CD4-positive, alpha-beta T cell treated with Interleukin-4 for 4 hours (primary cell): ENCODE data around the gene TMEM108.

ENCODE experiments used
- DNase-seq: peaks from one replicate; pipeline ENCODE4 v3.0.0-alpha.2; 2020

Gene TMEM108

DNA sequence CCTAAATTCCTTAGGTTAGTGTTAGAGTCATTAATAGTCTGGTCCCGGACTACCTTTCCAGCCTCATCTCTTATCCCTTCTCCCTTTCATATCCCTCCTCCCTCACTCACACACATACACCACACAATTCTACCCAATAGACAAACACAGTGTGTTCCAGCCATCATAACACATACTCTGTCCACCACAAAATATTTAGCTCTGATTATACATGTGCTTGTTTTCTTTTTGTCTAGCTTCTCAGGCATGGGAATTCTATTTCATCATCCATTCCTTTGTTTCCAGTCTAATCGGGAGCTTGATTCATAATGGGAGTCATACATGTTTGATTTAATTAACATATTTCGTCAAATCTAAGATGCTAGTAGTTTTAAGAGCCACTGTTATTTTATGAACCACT lies 199.8 kb downstream of the TMEM108 start:
- no peak for DNase-seq

- DNase-seq, result no peak
These were observed 207.9 kb downstream of the TMEM108 start for GRCh38 chr3:133246119-133246518.

GRCh38 chr3:133246773-133247172 lies 208.6 kb downstream of the TMEM108 start:
- no peak for DNase-seq

GRCh38 chr3:133248389-133248788 lies 210.2 kb downstream of the TMEM108 start:
- DNase-seq, result no peak

GRCh38 chr3:133249490-133249889 lies 211.3 kb downstream of the TMEM108 start:
- no peak for DNase-seq

GRCh38 chr3:133254151-133254550 lies 216.0 kb downstream of the TMEM108 start:
- DNase-seq, result no peak

DNA sequence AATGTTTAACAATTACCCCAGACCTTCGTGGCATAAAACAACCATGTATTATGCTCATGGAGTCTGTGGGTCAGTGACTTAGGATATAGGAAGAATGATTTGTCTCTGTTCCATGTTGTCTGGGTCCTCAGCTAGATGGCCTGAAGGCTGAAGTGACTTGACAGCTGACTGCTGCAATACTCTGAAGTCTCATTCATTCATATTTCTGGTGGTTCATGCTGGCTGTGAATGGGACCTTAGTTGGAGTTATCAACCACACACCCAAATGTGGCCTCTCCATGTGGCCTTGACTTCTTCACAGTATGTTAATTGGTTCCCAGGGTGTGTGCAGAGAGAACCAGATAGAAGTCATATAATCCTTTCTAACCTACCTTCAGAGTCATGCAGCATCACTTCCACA lies 216.5 kb downstream of the TMEM108 start:
- no peak for DNase-seq

DNA sequence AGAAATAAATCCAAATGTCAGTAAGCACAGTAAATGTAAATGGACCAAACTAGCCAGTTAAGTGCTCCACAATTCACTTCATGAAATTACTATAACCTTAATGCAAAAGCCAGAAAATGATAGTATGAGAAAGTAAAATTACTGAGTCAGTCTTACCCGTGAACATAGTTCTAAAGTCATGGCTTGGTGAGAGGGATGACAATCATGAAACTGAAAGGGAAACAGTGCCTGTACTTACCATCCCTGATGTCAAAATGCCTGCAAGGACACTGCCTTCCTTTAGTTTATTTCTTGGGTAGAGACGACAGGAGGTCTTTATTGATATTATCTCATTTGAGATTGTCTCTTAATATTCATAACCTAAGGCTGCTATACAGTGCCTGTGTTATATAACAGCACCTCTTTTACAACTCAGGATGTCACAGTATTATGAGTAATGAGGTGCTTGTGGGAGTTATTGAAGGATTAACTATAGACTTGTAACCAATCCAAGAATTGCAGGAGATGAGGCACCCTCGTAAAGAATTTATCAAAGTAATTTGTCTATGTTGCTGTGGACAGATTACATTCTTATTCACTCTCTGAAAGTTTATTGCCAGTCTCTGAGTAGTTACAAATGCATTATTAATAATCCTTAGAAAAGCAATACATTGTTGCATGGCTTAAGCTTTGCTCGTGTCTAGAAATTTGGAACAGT lies 218.7 kb downstream of the TMEM108 start:
- no peak for DNase-seq

DNA sequence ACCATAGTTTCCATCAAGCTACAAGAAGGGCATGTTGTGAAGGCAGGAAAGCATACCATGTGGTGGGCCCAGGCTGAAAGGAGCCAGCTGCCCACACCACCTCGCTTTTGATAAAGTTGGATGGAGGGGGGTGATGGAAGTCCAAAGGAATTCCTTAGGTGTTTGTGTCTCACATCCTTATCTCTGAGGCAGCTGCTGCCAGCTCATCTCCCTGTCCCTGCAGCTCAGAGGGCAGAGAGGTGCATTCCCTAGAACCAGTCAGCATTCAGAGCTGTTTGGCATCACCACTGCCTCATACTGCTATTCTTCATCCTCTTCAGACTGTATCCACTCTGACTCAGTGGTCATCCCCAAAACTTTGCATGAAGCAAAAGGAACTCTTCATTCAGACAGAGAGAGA lies 220.2 kb downstream of the TMEM108 start:
- DNase-seq, result no peak

GRCh38 chr3:133259767-133260166 lies 221.6 kb downstream of the TMEM108 start:
- DNase-seq, result no peak

DNA sequence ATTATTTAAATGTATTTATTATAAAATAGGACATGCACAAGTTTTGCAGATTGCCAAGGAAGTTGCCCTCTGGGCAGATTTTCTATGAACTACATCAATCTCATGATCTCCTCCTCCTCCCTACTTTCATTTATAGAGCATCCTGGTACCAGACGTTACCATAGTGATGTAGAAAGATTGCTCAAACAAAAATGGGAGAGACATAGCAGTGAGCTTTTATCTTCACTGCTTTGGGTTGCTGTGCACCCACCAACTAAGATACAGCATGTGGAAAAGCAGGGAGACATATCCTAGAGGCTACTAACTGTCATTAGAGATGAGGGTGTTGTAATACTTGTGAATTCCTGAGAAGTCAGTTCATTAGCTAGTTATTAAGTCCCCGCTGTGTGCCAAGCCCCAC lies 224.1 kb downstream of the TMEM108 start:
- no peak for DNase-seq

GRCh38 chr3:133264920-133265319 lies 226.7 kb downstream of the TMEM108 start:
- DNase-seq, result no peak

DNA sequence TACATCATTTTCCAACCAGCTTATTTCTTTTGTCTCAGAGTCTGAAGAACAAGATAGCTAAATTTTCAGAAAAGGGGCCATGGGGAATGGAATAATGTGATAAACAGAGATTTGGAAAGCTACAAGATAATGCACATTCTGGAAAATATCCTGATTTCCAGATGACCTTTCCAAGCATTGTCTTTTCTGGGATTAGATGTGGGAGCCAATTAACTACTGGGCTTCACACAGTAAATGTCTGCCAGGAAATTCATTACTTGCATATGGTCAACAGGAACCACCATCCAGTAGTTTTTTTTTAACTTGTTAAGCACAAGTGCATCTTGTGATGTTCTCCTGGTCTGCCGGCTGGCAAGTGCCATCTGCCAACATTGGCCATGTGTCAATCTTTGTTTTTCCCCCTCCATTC lies 230.5 kb downstream of the TMEM108 start:
- DNase-seq, result no peak

DNA sequence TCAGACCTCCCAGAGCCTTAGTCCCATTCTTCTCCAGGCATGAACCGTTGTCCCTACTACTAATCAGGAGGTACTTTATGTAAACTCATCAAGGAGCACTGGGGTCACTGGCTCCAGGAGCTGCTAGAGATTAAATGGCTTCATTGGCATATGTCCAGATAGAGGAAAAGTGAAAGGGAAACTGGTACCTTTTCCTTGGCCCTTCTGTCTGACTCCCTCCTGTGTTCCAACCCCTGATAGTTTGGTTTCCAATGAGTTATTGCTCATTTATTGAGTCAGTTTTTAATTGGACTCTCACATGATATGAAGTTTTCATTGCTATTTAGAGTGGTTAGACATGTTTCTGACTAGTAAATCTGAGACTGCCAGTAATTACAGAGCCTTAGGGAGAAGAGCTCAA lies 231.2 kb downstream of the TMEM108 start:
- DNase-seq, result no peak

- DNase-seq, result no peak
These were observed 232.4 kb downstream of the TMEM108 start for GRCh38 chr3:133270631-133271030.

DNA sequence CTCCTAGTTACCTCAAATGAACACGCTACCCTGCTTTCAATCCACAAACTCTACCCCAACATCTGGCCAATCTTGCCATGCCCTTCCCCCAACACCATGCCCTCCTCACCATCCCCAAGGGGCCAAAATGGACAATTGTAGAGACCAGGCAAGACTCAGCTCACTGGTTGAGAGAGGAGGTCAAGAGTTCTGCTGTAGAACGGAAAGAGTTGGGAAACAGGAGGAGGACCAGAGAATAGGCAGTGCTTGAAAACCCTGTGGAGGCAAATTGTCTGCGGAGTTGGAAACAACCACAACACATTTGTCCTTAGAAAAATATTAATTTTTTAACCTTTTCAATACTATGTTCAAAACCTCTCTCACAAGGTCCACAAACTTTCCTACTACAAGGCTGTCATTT lies 232.9 kb downstream of the TMEM108 start:
- no peak for DNase-seq

GRCh38 chr3:133271539-133271938 lies 233.3 kb downstream of the TMEM108 start:
- DNase-seq, result no peak

DNA sequence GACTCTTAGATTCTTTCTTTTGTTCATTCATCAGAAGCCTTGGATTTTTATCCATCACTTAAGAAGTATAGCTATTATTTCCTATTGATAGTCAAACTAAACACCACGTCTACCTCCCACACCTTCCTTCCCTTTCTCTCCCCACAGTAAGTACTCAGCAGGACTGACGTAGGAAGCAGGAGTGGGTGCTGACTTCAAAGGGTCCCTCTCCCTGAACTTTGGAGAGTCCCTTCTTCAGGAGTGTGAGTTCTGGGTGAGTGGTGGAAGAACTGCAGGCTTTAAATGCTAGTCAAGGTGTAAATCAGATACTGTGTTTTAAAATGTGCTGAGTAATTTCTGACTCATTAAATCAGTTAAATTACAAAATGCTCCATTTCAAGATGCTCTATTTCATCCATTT lies 235.2 kb downstream of the TMEM108 start:
- no peak for DNase-seq

DNA sequence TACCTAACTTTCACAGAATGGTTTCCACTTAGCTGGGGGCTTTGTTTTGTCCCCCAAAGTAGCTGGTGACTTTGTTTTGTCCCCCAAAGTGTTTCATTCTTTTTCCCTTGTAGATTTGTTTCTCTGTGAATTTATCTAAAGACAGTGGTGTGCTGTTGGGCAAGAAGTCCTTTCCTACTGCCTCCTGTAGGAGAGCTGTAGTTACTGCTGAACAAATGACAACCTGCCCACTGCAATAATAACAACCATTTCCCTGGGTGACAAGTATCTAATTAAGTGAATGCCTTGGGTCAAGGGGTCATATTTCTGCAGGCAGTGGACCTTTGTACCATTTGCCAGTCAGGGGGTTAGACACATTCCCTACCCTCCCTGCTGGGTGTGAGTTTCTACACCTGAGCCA lies 236.3 kb downstream of the TMEM108 start:
- no peak for DNase-seq

- no peak for DNase-seq
These were observed 238.4 kb downstream of the TMEM108 start for GRCh38 chr3:133276594-133276993.

DNA sequence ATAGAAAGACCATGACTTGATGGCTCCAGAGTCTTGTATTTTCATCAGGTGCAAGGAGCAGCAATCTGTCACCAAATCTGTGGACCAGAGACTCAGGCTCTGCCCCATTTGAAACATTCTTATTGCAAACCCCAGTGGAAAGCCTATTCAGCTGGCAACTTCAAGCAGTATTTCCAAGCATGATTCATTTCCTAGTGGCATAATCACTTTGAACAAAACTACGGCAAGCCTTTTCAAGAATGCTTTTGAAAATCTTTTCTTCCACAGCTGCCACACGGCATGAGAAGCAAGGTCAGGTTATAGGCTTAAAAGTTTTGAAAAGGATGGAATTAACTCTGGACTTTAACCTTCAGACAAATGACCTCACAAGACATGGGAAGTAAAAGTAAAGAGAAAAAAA lies 239.6 kb downstream of the TMEM108 start:
- no peak for DNase-seq

- no peak for DNase-seq
These were observed 240.3 kb downstream of the TMEM108 start for GRCh38 chr3:133278260-133279043.

GRCh38 chr3:133280586-133280985 lies 242.4 kb downstream of the TMEM108 start:
- DNase-seq, result no peak

GRCh38 chr3:133282236-133282635 lies 244.0 kb downstream of the TMEM108 start:
- no peak for DNase-seq
